Fibroblast of the aortic adventitia (primary cell): ENCODE results near the gene TPP1. TPM values are rescaled to one million over a fixed set of nuclear protein-coding genes. Genes with fewer than 3 reads are reported as not detected.
A peak's percentile ranks its signal among the peaks of the same experiment; 100 is the strongest.

Source experiments
- DNase-seq: peaks from one replicate; pipeline ENCODE4 v3.0.0-alpha.2; 2010; ENCODE audit warnings: low read depth
- H3K4me3 ChIP-seq: 2 replicates; pipeline ENCODE4 v1.5.1; 2011; ENCODE audit warnings: low read depth, mild to moderate bottlenecking, control low read depth, low read length, moderate library complexity
- CTCF ChIP-seq: IDR thresholded peaks from 2 replicates; pipeline ENCODE4 v1.5.1; 2011; ENCODE audit warnings: mild to moderate bottlenecking, low read length, control low read depth, inconsistent platforms; ENCODE audit not compliant: insufficient read depth
- total RNA-seq: library from RNA; depleted of rRNA; stranded (reverse); fragments of >200 nt; gene quantifications from 2 replicates; pipeline ENCODE4 v1.2.3, GENCODE V29; 2012; ENCODE audit warnings: low replicate concordance

Gene TPP1
- total RNA-seq, 1 donor: 60.2 TPM

GRCh38 chr11:6654281-6655019 lies 35.2 kb upstream of the TPP1 start:
- DNase-seq: no peak
- no peak overlapping the region for H3K4me3 ChIP-seq
- no peak for TF ChIP-seq CTCF

- no peak for TF ChIP-seq CTCF
Measured at GRCh38 chr11:6653656-6654055, 34.4 kb upstream of the TPP1 start.

GRCh38 chr11:6653097-6653496 lies 33.9 kb upstream of the TPP1 start:
- no peak overlapping the region for H3K4me3 ChIP-seq

More at GRCh38 chr11:6653656-6654055, 34.4 kb upstream of the TPP1 start:
- no peak overlapping the region for H3K4me3 ChIP-seq
- DNase-seq: no peak

GRCh38 chr11:6652182-6652581 lies 33.0 kb upstream of the TPP1 start:
- TF ChIP-seq CTCF: no peak
- DNase-seq: no peak
- H3K4me3 ChIP-seq: no peak overlapping the region

More at GRCh38 chr11:6653097-6653496, 33.9 kb upstream of the TPP1 start:
- DNase-seq: no peak
- no peak for TF ChIP-seq CTCF

GRCh38 chr11:6650980-6651379 lies 31.8 kb upstream of the TPP1 start:
- peak; percentile 37 for DNase-seq
- no peak for TF ChIP-seq CTCF
- H3K4me3 ChIP-seq: no peak overlapping the region

- H3K4me3 ChIP-seq: no peak overlapping the region
- TF ChIP-seq CTCF: no peak
- no peak for DNase-seq
Measured at GRCh38 chr11:6650104-6650503, 30.9 kb upstream of the TPP1 start.

GRCh38 chr11:6648501-6648900 lies 29.3 kb upstream of the TPP1 start:
- no peak overlapping the region for H3K4me3 ChIP-seq
- no peak for DNase-seq
- no peak for TF ChIP-seq CTCF
